IMR-90 (cell line): ENCODE results near the gene DOCK4. TPM values are rescaled to one million over a fixed set of nuclear protein-coding genes. Genes with fewer than 3 reads are reported as not detected.

Source experiments
- ATAC-seq: fragments of 200-7000 bp; cut with Tn5 transposase; 2 replicates; pipeline ENCODE4 v1.9.1; 2020; ENCODE audit warnings: low read depth, mild to moderate bottlenecking, moderate library complexity
- BruUV-seq: library from RNA; stranded (reverse); fragments of 400-500 nt; replicated peaks from 2 replicates; lab custom pipeline; 2021; lab: Mats Ljungman, UMichigan
- CTCF ChIA-PET: fragments of 300-600 bp; formaldehyde crosslinking; extraction: SDS; loops from one replicate; lab custom pipeline; 2021; ENCODE audit warnings: antibody characterized with exemption; lab: Yijun Ruan, JAX
- POLR2A ChIA-PET: fragments of 300-600 bp; sonication (Branson Sonifier 250); formaldehyde crosslinking; loops from one replicate; lab custom pipeline; 2022; ENCODE audit warnings: antibody characterized with exemption; ENCODE audit not compliant: unreplicated experiment; lab: Charles Lee
- DNase-seq: peaks from one replicate; pipeline ENCODE4 v3.0.0; 2013
- H2AFZ ChIP-seq: replicated peaks from 2 replicates; pipeline ENCODE3; 2013; ENCODE audit warnings: low read length, mild to moderate bottlenecking; ENCODE audit not compliant: poor library complexity
- H2AK5ac ChIP-seq: 2 replicates; pipeline ENCODE4 v1.6.1; 2013; ENCODE audit warnings: low read depth, low read length, inconsistent platforms
- H2AK9ac ChIP-seq: replicated peaks from 2 replicates; pipeline ENCODE3; 2013; ENCODE audit warnings: mild to moderate bottlenecking, low read depth, low read length, moderate library complexity; ENCODE audit not compliant: poor library complexity
- H2BK120ac ChIP-seq: 2 replicates; pipeline ENCODE4 v1.6.1; 2013; ENCODE audit warnings: low read depth, low read length, inconsistent platforms
- H2BK15ac ChIP-seq: 3 replicates; pipeline ENCODE4 v1.6.1; 2013; ENCODE audit warnings: low read depth, low read length, inconsistent platforms
- H2BK20ac ChIP-seq: 2 replicates; pipeline ENCODE4 v1.6.1; 2013; ENCODE audit warnings: low read depth, mild to moderate bottlenecking, inconsistent platforms, low read length, moderate library complexity
- H2BK5ac ChIP-seq: 2 replicates; pipeline ENCODE4 v1.6.1; 2013; ENCODE audit warnings: mild to moderate bottlenecking, low read depth, low read length, inconsistent platforms; ENCODE audit not compliant: poor library complexity, severe bottlenecking
- H3K14ac ChIP-seq: replicated peaks from 2 replicates; pipeline ENCODE4 v1.6.1; 2013; ENCODE audit warnings: low read depth, low read length, inconsistent platforms
- H3K18ac ChIP-seq: 2 replicates; pipeline ENCODE4 v1.6.1; 2013; ENCODE audit warnings: low read depth, low read length, control low read depth
- H3K23ac ChIP-seq: 2 replicates; pipeline ENCODE4 v1.6.1; 2013; ENCODE audit warnings: low read depth, low read length, inconsistent platforms
- H3K27ac ChIP-seq: 2 replicates; pipeline ENCODE4 v1.5.1; 2013; ENCODE audit warnings: mild to moderate bottlenecking, control low read depth, low read length; ENCODE audit not compliant: insufficient read depth
- H3K27me3 ChIP-seq: 2 replicates; pipeline ENCODE4 v1.6.1; 2013; ENCODE audit warnings: low read length; ENCODE audit not compliant: control insufficient read depth, insufficient read depth
- H3K36me3 ChIP-seq: 2 replicates; pipeline ENCODE4 v1.6.1; 2013; ENCODE audit warnings: low read length, mixed read lengths; ENCODE audit not compliant: control insufficient read depth, insufficient read depth
- H3K4ac ChIP-seq: 2 replicates; pipeline ENCODE4 v1.6.1; 2013; ENCODE audit warnings: low read depth, low read length, inconsistent platforms
- H3K4me1 ChIP-seq: 2 replicates; pipeline ENCODE4 v1.6.1; 2013; ENCODE audit warnings: low read length, mixed read lengths; ENCODE audit not compliant: control insufficient read depth, insufficient read depth
- H3K4me2 ChIP-seq: 2 replicates; pipeline ENCODE4 v1.6.1; 2013; ENCODE audit warnings: low read depth, mild to moderate bottlenecking, control low read depth, low read length, moderate library complexity
- H3K4me3 ChIP-seq: 2 replicates; pipeline ENCODE4 v1.5.1; 2013; ENCODE audit warnings: low read depth, mild to moderate bottlenecking, control low read depth, low read length, moderate library complexity; ENCODE audit not compliant: insufficient read depth
- H3K56ac ChIP-seq: 2 replicates; pipeline ENCODE4 v1.6.1; 2013; ENCODE audit warnings: low read length, inconsistent platforms; ENCODE audit not compliant: insufficient read depth; ENCODE audit errors: extremely low read depth
- H3K79me1 ChIP-seq, 2 experiments: 2 replicates each; pipeline ENCODE4 v1.6.1; 2013; ENCODE audit warnings: low read length in 2 of 2, inconsistent platforms in 1 of 2, low read depth in 1 of 2
- H3K9ac ChIP-seq: 2 replicates; pipeline ENCODE4 v1.6.1; 2013; ENCODE audit warnings: low read depth, low read length, control low read depth
- H3K9me1 ChIP-seq: 2 replicates; pipeline ENCODE4 v1.6.1; 2013; ENCODE audit warnings: low read length, inconsistent platforms; ENCODE audit not compliant: insufficient read depth
- H3K9me3 ChIP-seq: 2 replicates; pipeline ENCODE4 v1.6.1; 2013; ENCODE audit warnings: low read length; ENCODE audit not compliant: control insufficient read depth, insufficient read depth
- H4K20me1 ChIP-seq: 2 replicates; pipeline ENCODE4 v1.6.1; 2013; ENCODE audit warnings: low read length, inconsistent platforms; ENCODE audit not compliant: insufficient read depth
- H4K5ac ChIP-seq: 2 replicates; pipeline ENCODE4 v1.6.1; 2013; ENCODE audit warnings: mild to moderate bottlenecking, low read depth, low read length, control low read depth
- H4K8ac ChIP-seq, 2 experiments: 2 replicates each; pipeline ENCODE4 v1.6.1; 2013; ENCODE audit warnings: low read depth in 2 of 2, low read length in 2 of 2, control low read depth in 1 of 2, inconsistent platforms in 1 of 2
- H4K91ac ChIP-seq: 2 replicates; pipeline ENCODE4 v1.6.1; 2013; ENCODE audit warnings: low read depth, low read length, inconsistent platforms; ENCODE audit not compliant: insufficient read depth
- FOS ChIP-seq: fragments of 150-350 bp; IDR thresholded peaks from 2 replicates; pipeline ENCODE4 v1.6.1; 2016; ENCODE audit warnings: low read depth, low read length
- NFE2L2 ChIP-seq: fragments of 150-350 bp; IDR thresholded peaks from 2 replicates; pipeline ENCODE4 v1.6.1; 2016; ENCODE audit warnings: low read depth, mild to moderate bottlenecking, low read length
- RFX5 ChIP-seq: IDR thresholded peaks from 2 replicates; pipeline ENCODE4 v1.8.0; 2012; ENCODE audit warnings: low read depth, mild to moderate bottlenecking, low read length, moderate library complexity
- WGBS, 2 experiments: methylation state at CpG; one replicate each; pipeline versions ENCODE4 v1.1.5 to v1.1.7; 2013; ENCODE audit warnings: missing lambda C conversion rate in 2 of 2; ENCODE audit not compliant: insufficient read length in 1 of 2; ENCODE audit errors: extremely low coverage in 2 of 2; 5-methylcytosine and 5-hydroxymethylcytosine counted together
- dilution Hi-C: fragments of 300-500 bp; cut with HindIII; formaldehyde crosslinking; loops from one replicate; pipeline ENCODE4 v1.14.3; 2018; ENCODE audit warnings: low sequenced_read_pairs; ENCODE audit not compliant: unreplicated experiment
- in situ Hi-C: fragments of 300-500 bp; cut with MboI; formaldehyde crosslinking; loops from 3 replicates; pipeline ENCODE4 v1.14.3; 2019; ENCODE audit warnings: low sequenced_read_pairs, inconsistent platforms, mixed read lengths
- intact Hi-C: fragments of 100-400 bp; cut with micrococcal nuclease; formaldehyde crosslinking; loops from 2 replicates; pipeline ENCODE4 v1.10.0; 2022
- polyA plus RNA-seq, 3 experiments: library from polyadenylated mRNA; depleted of rRNA; stranded (reverse); fragments of >200 nt; gene quantifications; 2 replicates each; pipeline ENCODE4 v1.2.3, GENCODE V29; 2012; ENCODE audit warnings: low replicate concordance in 1 of 3
- total RNA-seq: library from RNA; depleted of rRNA; stranded (reverse); fragments of >200 nt; gene quantifications from 2 replicates; pipeline ENCODE4 v1.2.3, GENCODE V29; 2012

The DOCK4 gene
- total and polyA plus RNA-seq, 2 of the 4 experiments (the other 2 are of a cell fraction) = 4.4 to 12.2 TPM

DNA sequence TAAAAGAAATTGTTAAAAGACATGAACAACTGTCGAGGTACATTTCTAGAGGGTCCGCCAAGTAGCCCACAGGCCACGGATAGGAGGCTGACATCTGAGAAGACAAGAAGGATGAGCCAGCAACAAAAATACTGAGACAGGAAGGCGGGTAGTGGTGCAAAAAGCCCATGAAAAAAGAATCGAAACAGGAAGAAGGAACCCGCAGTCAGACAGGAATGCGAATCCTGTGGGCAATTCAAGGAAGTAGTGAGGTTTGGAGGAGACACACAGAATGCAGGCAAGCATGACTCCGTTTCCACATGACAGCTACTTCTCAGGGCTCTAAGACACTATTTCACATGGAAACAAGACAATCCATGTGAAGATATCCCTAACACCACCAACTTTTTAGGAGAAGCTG, 125.2 kb downstream of the DOCK4 start:
- H3K4me1 ChIP-seq = peaks cover 8% of the 10 kb centered on the region
- H3K4ac ChIP-seq = peak overlapping the region; percentile 86
- peak overlapping the region; percentile 59; the same call in 1 of the 2 replicates for H2AK5ac ChIP-seq
- BruUV-seq = no TSS peak
- H4K5ac ChIP-seq = peak overlapping the region; percentile 75
- H3K27ac ChIP-seq = peak overlapping the region; percentile 42
- peak overlapping the region; percentile 50 for H4K91ac ChIP-seq
- dilution Hi-C loops (no loop called here), in situ Hi-C loops (no loop called here), intact Hi-C loops (loop anchor here (2.0 kb wide), 1 partner anchor 124 kb away; no protein-coding TSS in a partner anchor)
- no peak overlapping the region for H3K4me3 ChIP-seq
- peak overlapping the region; percentile 81 for H3K14ac ChIP-seq
- H3K9ac ChIP-seq = no peak overlapping the region
- TF ChIP-seq NFE2L2 (no peak), FOS (no peak), RFX5 (no peak)
- H3K9me1 ChIP-seq = 0 out of 2 replicates have a peak, but pooled peaks cover 6% of the 10 kb centered on the region
- no peaks in the 10 kb centered on the region for H3K9me3 ChIP-seq
- ATAC-seq (no peak), DNase-seq (peak; percentile 34)
- H3K56ac ChIP-seq = peak overlapping the region; percentile 20
- 62% methylated on average over 2 of the region's 8 CpGs; no CpG with 5 or more reads in 1 of the 2 experiments for WGBS, 2 experiments
- no peaks in the 10 kb centered on the region for H4K20me1 ChIP-seq
- peak overlapping the region; percentile 70 for H2AFZ ChIP-seq
- H2BK5ac ChIP-seq = peak overlapping the region; percentile 86
- H3K4me2 ChIP-seq = peak overlapping the region; percentile 48
- peak overlapping the region; percentile 79 for H2BK20ac ChIP-seq
- peak overlapping the region; percentile 19 for H2AK9ac ChIP-seq
- peak overlapping the region; percentile 27 to 44; a peak in 3 of 4 replicates for H4K8ac ChIP-seq
- POLR2A ChIA-PET = no interaction called here
- H3K27me3 ChIP-seq = no peaks in the 10 kb centered on the region
- CTCF ChIA-PET = no interaction called here
- peak overlapping the region; percentile 80 for H2BK120ac ChIP-seq
- peaks cover 0 to 11% of the 10 kb centered on the region in 2 experiments; a peak in 3 of 4 replicates for H3K79me1 ChIP-seq
- no peaks in the 10 kb centered on the region for H3K36me3 ChIP-seq
- H3K23ac ChIP-seq = peak overlapping the region; percentile 58
- peak overlapping the region; percentile 72 for H3K18ac ChIP-seq
- H2BK15ac ChIP-seq = peak overlapping the region; percentile 90; the same call in 2 of the 3 replicates
